Measurements from ENCODE around the gene FBXW10. TPM values are rescaled to one million over a fixed set of nuclear protein-coding genes. Genes with fewer than 3 reads are reported as not detected.
"Not testable (repeated sequence)": the region's sequence is repeated elsewhere in the genome, so short reads cannot be mapped to it uniquely, and the experiment has no call there.

FBXW10 gene
- total and polyA plus RNA-seq, 9 donors = 0.04 to 0.38 (median 0.16) TPM; not detected in 5

- H3K27me3 ChIP-seq; intact Hi-C loops (cut with DNase I); H3K36me3 ChIP-seq; H3K27ac ChIP-seq; H3K9me3 ChIP-seq; H3K4me3 ChIP-seq; H3K4me1 ChIP-seq (ENCODE audit: insufficient read depth): not testable (repeated sequence)
- 38 to 47% (median 42%) methylated on average over 9 of the region's 9 CpGs for WGBS, 3 donors
- DNase-seq = peak in 3 of 5 donors; percentile 29 to 54 (median 29)
- peak; percentile 39 to 63 (median 50) for TF ChIP-seq CTCF (IDR thresholded peaks at IDR 0.05)
These were observed 72.9 kb downstream of the FBXW10 start for GRCh38 chr17:18816489-18817371.

- H3K27ac ChIP-seq; intact Hi-C loops (cut with DNase I); DNase-seq; H3K36me3 ChIP-seq; H3K4me3 ChIP-seq; H3K4me1 ChIP-seq (ENCODE audit: insufficient read depth); H3K27me3 ChIP-seq; H3K9me3 ChIP-seq: not testable (repeated sequence)
- 39 to 68% (median 62%) methylated on average over 1 to 3 of the region's 3 CpGs for WGBS, 3 donors
These were observed 77.6 kb downstream of the FBXW10 start for GRCh38 chr17:18821430-18821829.

GRCh38 chr17:18827613-18828012 lies 83.8 kb downstream of the FBXW10 start:
- H3K36me3 ChIP-seq; H3K4me1 ChIP-seq (ENCODE audit: insufficient read depth); H3K27ac ChIP-seq; H3K4me3 ChIP-seq; intact Hi-C loops (cut with DNase I); H3K9me3 ChIP-seq; H3K27me3 ChIP-seq; DNase-seq: not testable (repeated sequence)
- WGBS, 3 donors = no CpG with 5 or more reads among the region's 1 CpG

Small RNAs within 50 kb of the gene (small RNA-seq; reads per million reads assigned to genes)
- not detected for gene AC026271.4

Other genes starting within 250 kb of the FBXW10 start
- gene TBC1D28, start 99.7 kb upstream of the FBXW10 start, total RNA-seq = not detected
- gene TBC1D28, start 99.7 kb upstream of the FBXW10 start, polyA plus RNA-seq = not detected
- gene FOXO3B, start 61.7 kb upstream of the FBXW10 start, total RNA-seq = 10 to 100 TPM in 4 of 7 donors, 1 to 10 TPM in 3; 5.7 to 15.0 (median 10.5) TPM
- gene FOXO3B, start 61.7 kb upstream of the FBXW10 start, polyA plus RNA-seq = 1 to 10 TPM; 1.2 to 3.7 TPM
- 10 to 100 TPM; 30.4 to 44.7 (median 33.5) TPM for gene TVP23B, start 37.1 kb downstream of the FBXW10 start, total RNA-seq
- 10 to 100 TPM; 27.0 to 31.5 TPM for gene TVP23B, start 37.1 kb downstream of the FBXW10 start, polyA plus RNA-seq
- gene PRPSAP2, start 114.1 kb downstream of the FBXW10 start, total RNA-seq = 10 to 100 TPM; 28.8 to 44.7 (median 36.4) TPM
- gene PRPSAP2, start 114.1 kb downstream of the FBXW10 start, polyA plus RNA-seq = 10 to 100 TPM; 25.2 to 35.4 TPM
- gene SLC5A10, start 208.1 kb downstream of the FBXW10 start, total RNA-seq = under 1 TPM in 3 of 7 donors, not detected in 4; 0.05 to 0.38 (median 0.12) TPM
- gene SLC5A10, start 208.1 kb downstream of the FBXW10 start, polyA plus RNA-seq = under 1 TPM in 1 of 2 donors, not detected in 1; 0.18 TPM